Astrocyte (in vitro differentiated cells and primary cell): Measurements from ENCODE around the gene HNRNPF.
A peak's percentile ranks its signal among the peaks of the same experiment; 100 is the strongest.

ENCODE experiments used
- EZH2 ChIP-seq: IDR thresholded peaks from 2 replicates; pipeline ENCODE4 v1.6.1; 2012; ENCODE audit warnings: mild to moderate bottlenecking, low read length, inconsistent platforms; ENCODE audit not compliant: insufficient read depth
- TF ChIP-seq, protein P1 (sequence below): IDR thresholded peaks from 2 replicates; pipeline ENCODE4 v1.5.1; 2011; ENCODE audit warnings: low read depth, mild to moderate bottlenecking, inconsistent platforms, low read length, moderate library complexity; ENCODE audit not compliant: insufficient read depth

DNA sequence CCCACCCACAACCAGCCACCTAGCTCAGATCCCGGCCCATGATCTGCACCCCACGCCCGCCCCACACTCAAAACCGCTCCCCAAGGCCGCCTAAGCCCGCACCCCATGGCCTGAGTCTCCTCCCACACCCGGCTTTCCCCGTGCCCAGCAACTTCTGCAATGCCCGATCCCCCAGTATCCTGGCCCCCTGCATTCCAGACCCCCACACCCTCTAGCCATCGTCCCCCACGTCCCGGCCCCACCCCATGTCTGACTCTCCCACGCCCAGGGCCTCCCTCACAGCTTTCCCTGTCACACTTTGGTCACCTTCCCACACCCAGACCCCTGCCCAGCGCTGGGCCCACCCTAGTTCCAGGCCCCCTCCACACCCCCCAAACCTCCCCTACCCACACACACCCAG lies 57.7 kb downstream of the HNRNPF start:
- peak; percentile 5 for TF ChIP-seq EZH2
- TF ChIP-seq, protein P1, sequence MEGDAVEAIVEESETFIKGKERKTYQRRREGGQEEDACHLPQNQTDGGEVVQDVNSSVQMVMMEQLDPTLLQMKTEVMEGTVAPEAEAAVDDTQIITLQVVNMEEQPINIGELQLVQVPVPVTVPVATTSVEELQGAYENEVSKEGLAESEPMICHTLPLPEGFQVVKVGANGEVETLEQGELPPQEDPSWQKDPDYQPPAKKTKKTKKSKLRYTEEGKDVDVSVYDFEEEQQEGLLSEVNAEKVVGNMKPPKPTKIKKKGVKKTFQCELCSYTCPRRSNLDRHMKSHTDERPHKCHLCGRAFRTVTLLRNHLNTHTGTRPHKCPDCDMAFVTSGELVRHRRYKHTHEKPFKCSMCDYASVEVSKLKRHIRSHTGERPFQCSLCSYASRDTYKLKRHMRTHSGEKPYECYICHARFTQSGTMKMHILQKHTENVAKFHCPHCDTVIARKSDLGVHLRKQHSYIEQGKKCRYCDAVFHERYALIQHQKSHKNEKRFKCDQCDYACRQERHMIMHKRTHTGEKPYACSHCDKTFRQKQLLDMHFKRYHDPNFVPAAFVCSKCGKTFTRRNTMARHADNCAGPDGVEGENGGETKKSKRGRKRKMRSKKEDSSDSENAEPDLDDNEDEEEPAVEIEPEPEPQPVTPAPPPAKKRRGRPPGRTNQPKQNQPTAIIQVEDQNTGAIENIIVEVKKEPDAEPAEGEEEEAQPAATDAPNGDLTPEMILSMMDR = no peak
